Measurements from ENCODE around the gene BBC3.
"Not testable (repeated sequence)": the region's sequence is repeated elsewhere in the genome, so short reads cannot be mapped to it uniquely, and the experiment has no call there.

The BBC3 gene

DNA sequence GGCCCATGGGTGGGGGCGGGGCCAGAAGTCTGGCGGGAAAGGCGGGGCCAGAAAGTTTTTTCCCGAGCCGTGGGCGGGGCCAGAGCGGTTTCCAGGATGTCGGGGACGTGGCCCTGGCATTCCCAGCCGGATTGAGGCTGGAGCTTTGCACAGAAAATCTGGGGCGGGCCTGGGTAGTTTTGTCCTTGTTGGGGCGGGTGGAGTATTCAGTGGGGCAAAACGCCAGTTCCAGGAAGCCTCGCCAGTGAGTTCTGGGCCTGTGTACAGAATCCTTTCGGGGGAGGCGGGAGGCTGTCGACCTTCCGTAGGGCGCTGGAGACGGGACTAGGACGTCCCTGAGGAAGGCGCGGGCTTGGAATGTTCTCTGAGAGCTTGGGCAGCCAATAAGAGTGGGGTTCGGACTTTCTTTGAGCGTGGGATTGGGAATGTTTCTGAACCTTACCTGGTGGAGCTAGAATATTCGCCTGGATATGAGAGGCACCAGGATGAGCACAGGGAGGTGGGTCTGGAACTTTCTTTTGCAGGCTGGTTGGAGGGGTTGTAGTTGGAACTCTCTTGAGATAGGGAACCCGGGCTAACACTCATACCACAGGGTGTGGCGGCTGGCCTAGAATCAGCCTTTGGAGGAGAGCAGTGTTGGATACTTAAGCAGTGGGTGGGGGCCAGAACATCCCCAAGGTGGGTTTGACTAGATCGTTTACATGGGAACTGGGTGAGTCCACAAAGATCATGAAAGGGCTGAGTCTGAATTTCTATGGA, 26.6 kb upstream of the BBC3 start:
- no peak for FAIRE-seq

DNA sequence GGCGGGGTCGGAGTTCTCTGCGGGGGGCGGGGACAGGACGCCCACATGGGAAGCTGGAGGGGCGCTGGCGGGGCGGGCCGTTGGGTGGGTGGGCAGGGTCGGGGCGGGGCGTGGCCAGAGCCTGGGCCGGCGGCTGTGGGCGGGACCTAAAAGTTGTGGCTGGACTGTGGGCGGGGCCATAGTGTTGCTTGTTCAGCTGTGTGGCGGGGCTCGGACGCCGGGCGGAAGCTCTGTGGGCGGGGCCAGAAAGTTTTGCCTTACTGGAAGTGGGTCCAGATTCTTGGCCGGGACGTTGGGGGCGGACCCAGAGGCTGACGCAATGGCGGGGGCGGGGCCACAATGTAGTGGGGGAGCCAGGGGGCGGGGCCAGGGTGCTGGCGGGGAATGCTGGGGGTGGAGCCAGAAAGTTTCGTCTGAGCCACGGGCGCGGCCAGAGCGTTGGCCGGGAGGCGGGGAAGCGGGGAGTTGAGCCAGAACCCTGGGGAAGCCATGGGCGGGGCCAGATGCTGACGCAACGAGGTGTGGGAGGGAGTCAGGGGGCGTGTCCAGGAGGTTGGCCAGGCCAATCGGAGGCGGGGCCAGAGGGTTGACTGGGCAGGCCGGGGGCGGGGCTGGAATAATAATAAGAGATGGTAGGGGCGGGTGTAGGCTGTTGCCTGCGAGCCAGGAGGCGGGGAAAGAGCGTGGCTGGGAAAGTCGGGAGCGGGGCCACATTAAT, 25.9 kb upstream of the BBC3 start:
- peak; percentile 95 for FAIRE-seq

DNA sequence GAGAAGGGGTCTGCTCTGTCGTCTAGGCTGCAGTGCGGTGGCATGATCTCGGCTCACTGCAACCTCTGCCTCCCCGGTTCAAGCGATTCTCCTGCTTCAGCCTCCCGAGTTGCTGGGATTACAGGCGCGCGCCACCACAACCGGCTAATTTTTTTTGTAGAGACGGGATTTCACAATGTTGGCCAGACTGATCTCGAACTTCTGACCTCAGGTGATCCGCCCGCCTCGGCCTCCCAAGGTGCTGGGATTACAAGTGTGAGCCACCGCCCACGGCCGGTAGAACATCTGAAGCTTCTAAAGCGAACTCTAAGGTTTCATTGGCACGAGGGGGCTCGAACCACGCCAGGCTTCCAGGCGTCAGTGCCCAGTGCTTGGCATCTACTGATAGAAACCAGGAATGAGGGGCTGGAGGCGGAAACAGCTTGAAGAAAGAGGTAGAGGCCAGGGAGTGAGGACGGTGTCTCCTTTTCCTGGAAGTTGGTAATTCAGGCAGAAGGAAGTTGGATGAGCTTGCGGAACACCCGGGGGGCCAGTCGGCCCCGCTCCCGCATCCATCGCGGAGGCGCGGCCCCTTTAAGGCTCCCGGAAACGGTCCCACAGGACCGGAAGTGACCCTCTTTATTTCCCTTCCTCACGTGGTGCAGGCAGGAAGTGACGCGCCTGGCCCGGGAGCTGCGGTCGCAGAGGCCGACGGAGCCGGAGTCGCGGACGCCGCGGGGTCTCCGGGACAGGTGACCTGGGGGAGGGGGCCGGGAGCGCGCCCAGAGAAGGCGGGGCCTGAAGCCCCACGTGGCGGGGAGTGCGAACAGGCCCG, 25.1 kb upstream of the BBC3 start, which contains the start of gene CCDC9:
Gene CCDC9 (plus strand): TSS at position 647 of the 814 bp plus-strand sequence. CDS start 1,876 bp downstream, outside the sequence.
- no peak for FAIRE-seq

DNA sequence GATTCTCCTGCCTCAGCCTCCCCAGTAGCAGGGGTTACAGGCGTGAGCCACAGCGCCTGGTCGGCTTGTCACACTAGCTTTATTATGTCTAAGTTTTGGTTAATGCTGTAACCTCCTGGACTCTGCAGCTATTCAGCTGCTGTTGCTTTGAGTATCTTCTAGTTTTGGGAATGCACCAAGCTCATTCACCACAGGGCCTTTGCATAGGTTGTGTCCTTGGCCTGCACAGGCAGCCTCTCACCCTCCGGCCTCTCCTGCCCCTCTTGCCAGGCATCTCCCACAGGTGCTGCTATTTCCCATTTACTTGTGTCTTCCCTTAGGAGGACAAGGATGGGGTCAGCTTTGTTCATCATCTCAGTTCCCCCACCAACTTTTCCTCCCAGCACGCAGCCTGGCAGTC, 23.0 kb upstream of the BBC3 start:
- FAIRE-seq, result no peak

DNA sequence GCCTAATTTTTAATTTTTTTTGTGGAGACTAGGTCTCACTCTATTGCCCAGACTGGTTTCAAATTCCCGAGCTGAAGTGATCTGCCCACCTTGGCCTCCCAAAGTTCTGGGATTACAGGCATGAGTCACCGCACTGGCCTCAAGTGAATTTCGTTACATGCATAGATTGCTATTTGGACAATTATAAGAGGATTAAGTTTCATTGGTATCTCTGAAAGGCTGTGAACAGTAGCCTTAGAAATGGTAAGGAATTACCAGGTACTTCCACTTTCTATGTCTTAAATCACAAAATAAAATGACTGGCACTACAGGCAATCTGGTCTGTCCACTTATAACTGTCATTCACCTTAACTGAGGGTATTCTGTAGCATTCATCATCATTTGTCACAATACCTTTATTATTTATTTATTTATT, 22.5 kb upstream of the BBC3 start:
- no peak for FAIRE-seq

DNA sequence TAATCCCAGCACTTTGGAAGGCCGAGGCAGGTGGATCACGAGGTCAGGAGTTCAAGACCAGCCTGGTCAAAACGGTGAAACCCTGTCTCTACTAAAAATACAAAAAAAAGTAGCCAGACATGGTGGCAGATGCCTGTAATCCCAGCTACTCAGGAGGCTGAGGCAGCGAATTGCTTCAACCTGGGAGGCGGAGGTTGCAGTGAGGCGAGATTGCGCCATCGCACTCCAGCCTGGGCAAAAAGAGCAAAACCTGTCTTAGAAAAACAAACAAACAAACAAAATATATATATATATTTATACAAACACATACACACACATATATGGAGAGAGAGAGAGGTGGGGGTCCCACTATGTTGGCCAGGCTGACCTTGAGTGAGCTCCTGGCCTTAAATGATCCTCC, 22.0 kb upstream of the BBC3 start:
- not testable (repeated sequence) for FAIRE-seq

DNA sequence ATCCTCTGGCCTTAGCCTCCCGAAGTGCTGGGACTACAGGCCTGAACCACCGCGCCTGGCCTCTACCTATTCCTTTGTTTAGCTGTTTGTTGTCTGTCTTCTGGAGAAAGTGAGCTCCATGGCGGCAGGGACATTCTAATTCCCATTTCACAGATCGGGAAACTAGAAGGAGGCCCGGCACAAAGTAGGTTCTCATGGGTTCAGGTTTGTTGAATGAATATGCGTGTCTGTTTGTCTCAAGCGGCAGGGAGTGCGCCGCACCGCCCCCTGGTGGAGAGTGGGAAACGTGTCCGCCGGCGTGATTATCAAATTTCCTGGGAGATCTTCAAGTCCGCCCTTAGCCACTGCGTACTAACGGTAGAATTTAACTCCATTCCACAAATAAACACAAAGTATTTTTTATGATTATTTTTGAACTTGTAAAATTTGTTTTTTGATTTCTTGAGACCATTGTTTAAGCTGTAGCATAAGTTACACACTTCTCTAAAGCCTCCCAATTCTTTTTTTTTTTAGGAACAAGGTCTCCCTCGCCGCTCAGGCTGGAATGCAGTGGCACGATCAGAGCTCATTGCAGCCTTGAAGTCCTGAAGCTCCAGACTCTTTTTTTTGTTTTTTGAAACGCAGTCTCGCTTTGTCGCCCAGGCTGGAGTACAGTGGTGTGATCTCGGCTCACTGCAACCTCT, 16.4 kb upstream of the BBC3 start:
- no peak for FAIRE-seq

DNA sequence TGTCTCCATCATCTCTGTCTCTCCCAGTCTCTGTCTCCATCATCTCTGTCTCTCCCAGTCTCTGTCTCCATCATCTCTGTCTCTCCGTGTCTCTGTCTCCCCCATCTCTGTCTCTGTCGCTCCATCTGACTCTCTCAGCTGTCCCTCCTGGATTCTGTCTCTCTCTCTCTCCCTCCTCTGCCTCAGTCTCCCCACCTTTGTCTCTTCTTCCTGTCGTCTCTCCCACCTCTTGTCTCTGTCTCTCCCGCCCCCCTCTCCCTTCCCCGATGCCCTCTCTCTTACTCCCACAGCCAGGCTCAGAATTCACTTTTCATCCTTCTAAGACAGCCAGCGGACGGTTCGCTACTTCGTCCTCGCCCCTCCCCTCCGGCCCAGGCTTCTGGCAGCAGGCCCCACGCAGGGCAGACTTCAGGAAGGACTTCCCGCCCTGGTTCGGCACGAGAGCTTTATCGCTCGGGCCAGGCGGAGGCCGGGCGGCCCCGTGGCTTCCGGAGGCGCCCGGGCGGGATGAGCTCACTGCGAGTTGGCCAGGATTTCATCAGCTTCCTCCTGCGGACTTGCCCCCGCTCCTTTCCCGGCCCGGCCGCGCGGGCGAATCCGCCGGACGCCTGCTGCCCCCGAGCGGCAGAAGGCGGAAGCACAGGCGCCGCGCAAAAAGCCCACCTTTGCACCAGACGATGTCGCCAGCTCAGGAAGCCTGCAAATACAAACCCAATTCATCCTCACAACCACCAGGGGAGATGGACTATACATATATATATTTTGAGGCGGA, 13.0 kb upstream of the BBC3 start:
- no peak for FAIRE-seq

DNA sequence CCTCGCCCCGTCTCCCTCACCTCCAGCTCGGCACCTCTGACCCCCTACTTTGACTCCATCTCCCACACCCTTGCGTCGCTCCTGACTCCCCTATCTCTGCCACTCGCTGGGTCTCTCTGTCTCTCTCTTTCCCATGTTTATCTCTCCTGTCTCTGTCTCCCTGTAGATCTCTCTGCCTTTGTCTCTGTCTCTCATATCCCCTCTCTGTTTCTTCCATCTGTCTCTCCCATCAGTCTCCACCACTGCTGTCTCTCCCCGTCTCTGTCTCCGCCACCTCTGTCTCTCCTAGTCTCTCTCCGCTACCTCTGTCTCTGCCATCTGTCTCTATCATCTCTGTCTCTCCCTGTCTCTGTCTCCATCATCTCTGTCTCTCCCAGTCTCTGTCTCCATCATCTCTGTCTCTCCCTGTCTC, 12.4 kb upstream of the BBC3 start:
- no peak for FAIRE-seq

DNA sequence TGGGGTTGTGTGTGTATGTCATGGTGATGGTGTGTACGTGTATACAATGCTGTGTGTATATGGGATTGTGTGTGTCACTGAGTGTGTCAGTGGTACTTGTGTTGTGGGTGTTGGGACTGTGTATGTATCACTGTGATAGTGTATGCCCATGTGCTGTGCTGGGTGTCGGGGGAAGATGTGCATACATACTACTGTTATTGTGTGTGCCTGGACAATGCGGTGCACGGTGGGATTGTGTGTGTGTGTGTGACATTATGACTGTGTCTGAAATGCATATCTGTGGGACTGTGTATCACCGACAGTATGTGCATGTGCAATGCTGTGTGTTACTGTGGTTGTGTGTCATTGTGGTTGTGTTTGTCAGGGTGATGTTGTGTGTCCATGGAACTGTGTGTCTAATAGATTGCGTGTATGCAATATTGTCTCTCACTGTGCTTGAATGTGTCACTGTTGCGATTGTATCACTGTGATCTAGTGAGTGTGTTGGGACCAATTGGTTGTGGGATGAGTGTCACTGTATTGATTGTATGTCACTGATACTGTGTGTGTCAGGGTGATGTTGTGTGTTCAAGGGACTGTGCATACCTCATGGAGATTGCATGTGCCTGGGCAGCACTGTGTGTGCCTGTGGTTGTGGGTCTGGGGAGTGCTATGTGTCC, 11.0 kb upstream of the BBC3 start:
- no peak for FAIRE-seq

DNA sequence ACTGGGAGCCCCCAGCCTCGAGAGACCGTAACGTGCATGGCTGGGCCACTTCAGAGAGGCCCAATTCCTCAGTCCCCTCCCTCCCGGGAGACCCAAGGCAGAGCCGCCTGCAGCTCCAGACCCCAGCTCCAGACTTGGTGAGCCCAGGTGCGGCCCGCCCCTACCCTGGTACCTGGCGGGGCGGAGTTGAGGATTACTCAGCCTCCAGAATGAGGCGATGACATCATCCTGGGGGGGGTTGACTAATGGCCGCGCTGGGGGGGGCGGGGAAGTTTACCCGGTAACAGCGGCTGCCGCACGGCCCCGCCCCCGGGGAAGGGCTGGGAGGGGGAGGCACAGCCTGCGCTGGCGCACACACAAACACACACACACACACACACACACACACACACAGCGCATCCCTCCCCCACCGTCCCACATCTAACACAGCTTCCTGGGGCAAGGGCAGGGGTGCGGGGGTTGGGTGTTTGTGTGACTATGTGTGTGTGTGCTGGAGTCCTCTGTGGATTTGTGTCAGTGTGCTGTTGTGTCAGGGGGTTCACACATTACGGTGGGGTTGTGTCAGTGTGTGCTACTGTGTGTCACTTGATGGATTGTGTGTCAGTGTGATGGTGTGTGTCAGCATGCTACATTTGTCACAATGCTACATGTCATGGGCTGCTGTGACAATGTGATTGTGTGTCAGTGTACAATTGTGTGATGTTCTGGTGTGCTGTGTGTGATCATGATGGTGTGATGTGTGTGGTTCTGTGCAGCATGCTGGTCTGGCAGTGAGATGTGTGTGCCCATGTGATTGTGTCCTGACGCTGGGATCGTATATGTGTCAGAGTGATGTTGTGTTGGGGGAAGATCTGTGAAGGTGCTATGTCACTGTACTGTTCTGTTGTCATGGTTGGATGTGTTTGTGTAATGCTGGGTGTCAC, 10.3 kb upstream of the BBC3 start:
- FAIRE-seq, result no peak

DNA sequence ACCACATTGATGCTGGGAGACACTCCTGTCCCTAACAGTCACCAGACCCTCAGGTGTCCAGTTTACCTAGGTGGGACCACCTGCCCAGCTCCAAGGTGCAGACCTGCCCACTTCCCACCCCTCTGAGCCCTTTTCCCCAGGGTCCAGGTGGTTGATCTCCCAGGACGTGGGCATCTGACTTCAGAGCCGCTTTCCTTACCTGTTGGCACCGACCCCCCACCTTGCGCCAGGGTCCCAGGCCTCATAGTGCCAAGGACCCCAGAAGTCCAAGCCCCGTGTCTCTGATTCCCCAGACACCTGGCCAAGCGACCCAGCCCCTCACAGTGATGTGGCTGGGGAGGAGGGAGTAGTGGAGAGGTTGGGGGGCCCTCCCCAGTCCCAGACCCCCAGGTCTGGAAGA, 9.6 kb upstream of the BBC3 start:
- no peak for FAIRE-seq

DNA sequence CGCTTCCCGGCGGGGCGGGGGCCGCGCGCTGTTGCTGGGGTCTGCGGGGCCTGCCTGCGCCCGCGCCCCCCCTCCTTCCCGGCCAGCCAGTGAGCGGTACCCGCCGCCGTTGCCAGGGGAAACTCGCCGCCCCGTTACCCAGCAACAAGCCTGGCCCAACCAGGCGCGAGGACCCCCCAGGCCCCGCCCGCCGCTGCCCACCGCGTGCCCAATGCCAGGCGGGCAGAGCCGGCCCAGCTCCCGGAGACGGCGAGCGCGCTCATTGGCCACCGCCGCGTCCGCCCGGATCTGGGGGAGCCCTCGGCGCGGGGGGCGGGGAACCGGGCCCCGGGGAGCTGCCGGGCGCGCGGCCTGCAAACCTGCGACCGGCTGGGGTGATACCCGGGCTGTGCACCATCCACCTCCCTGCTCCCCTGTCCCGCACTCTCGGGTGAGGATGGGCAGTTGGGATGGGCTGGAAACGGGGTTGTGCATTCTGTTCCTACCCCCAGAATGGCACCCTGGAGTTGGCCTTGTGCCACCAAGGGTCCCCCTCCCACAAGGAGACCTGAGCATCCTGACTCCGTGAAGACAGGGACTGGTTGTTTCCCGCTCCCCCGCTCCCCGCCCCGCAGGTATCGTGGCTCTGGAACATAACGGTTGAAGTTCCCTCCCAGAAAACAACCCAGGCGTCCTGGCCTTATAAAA, 8.8 kb upstream of the BBC3 start:
- FAIRE-seq, result no peak

DNA sequence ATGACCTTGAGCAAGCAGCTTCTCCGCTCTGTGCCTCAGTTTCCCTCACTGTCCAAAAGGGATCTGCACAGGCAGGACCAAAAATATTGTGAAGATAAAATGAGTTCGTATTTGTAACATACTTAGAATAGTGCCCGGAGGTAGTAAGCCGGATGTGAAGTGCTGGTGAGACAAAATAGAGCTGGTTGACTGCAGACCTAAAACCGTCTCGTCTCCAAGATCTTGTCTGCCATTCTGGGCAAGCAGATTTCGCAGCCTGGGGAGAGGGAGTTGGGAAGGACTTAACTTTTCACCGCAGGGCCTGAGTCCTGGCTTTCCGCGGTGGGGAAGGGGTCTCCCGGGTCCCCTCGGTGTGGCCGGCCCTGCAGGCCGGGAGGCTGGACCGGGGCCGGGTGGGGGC, 8.2 kb upstream of the BBC3 start:
- FAIRE-seq, result no peak

DNA sequence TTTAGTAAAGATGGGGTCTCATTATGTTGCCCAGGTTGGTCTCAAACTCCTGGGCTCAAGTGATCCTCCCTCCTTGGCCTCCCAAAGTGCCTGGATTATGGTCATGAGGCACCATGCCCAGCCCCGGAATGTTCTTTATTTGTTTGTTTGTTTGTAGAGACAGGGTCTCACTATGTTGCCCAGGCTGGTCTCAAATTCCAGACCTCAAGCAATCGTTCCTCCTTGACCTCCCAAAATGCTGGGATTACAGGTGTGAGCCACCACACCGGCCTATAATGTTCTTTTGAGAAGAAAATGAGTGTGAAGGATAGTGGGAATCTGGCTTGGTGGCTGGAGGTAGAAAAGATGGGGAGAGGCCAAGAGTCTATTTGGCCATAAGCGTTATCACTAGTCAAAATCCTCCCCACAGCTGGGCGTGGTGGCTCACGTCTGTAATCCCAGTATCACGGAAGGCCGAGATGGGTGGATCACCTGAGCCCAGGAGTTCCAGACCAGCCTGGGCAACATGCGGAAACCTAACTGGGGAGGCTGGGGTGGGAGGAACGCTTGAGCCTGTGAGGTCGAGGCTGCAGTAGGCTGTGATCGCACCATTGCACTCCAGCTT, 5.2 kb upstream of the BBC3 start:
- FAIRE-seq, result no peak

DNA sequence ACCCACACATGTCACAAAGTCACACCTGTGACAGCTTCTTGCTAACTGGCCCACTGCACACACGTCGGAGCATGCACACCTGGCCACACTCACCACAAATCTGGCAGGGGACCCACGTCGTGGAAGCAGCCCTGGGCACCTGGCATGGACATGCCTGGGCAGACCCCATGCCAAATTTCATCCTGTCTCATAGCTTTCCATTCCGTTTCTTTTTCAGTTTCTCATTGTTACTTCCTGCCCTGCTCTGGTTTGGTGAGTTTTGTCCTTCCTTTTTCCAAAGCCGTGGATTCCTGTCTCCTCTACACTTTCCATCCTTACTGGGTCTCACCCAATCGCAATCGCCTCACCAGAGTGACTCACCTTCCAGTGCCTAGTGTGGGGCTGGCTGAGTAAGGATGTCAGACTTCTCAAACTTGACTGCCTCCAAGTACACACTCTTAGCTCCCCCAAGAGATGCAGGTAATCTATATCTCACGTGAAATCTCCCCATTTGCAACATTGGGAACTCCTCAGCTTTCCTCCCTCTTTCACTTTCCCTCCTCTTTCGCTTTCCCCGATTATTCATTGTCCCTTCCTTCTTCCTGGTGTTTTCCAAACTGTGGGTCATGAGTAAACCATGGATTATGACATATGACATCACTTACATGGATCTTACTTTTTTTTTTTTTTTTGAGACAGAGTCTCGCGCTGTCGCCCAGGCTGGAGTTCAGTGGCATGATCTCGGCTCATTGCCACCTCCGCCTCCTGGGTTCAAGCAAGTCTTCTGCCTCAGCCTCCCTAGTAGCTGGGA, 1.6 kb upstream of the BBC3 start:
- FAIRE-seq, result no peak

DNA sequence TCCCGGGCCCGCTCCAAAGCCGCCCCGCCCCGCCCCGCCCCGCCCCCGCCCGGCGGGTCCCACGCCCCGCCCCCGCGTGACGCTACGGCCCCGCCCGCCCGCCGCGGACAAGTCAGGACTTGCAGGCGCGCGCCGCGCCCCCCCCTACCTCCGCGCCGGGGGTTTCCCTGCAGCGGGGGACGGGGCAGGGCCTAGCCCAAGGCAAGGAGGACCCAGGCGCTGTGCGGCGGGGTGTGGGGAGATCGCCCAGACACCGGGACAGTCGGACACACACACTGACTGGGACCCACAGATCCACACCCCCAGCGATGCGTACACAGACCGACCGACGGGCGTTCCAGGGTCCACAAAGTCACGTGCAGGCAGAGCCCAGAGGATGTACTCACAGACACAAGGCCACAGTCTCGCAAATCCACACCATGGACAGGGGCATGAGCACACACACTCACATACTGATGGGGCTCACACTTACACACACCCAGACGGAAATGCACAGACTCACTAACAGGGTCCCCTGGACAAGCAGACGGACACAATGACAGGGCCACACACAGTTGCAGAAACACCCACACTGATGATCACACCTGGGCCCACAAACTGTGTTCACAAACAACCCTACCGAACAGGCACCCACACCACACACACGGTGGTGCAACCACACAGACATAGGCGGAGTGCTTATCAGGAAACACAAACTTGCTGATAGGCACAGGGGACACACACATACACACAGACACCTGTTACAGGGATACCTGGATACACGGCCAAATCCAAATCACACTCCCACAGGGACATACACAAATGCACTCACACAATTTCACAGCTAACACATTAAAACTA, 436 bp upstream of the BBC3 start:
- FAIRE-seq, result no peak
